ENCODE measurements around the gene UBXN7. TPM values are rescaled to one million over a fixed set of nuclear protein-coding genes. Genes with fewer than 3 reads are reported as not detected.
"Not testable (repeated sequence)": the region's sequence is repeated elsewhere in the genome, so short reads cannot be mapped to it uniquely, and the experiment has no call there.

The UBXN7 gene, protein sequence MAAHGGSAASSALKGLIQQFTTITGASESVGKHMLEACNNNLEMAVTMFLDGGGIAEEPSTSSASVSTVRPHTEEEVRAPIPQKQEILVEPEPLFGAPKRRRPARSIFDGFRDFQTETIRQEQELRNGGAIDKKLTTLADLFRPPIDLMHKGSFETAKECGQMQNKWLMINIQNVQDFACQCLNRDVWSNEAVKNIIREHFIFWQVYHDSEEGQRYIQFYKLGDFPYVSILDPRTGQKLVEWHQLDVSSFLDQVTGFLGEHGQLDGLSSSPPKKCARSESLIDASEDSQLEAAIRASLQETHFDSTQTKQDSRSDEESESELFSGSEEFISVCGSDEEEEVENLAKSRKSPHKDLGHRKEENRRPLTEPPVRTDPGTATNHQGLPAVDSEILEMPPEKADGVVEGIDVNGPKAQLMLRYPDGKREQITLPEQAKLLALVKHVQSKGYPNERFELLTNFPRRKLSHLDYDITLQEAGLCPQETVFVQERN
- total RNA-seq = 10 to 100 TPM; 51.4 to 53.2 TPM

DNA sequence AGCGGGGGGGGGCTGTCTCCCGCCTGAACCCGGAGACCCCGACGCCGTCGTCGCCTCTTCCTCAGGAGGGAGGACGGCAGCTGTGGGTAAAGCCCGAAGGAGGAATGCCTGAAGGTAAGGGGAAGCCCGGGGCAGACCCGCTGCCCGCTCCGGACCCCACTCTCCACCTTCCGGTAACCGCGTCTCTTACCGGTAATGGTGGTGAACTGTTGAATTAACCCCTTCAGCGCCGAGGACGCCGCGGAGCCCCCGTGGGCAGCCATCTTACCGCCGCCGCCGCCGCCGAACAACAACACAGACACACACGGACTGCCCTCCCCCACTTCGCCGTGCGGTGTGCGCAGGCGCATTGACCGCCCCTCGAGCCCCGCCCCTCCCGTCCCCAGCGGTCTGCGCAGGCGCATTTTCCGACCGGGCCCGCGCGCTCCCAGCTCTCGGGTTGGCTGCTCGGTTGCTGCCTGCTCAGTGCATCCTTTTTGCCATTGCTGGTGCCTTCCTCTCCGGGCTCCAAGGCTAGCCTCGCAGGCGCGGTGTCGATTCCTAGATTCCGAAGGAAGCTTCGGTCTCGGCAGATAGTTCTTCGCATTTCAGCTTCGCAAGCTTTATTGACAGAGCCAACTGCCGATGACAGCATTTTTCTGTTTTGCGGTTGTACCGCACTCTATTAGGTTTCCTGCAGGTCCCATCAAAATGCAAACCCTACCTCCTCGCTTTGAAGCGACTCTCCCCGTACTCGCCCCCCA lies at the start of gene UBXN7:
Gene UBXN7 (minus strand): TSS at position 291 of the 743 bp plus-strand sequence. CDS start 28 bp downstream, at position 263.
- ATAC-seq (peak; percentile 96), DNase-seq (ENCODE audit: low spot score) (peak; percentile 94)
- peak within 1 kb of the TSS; percentile 87 for H3K4me3 Mint-ChIP-seq
- H3K9me3 Mint-ChIP-seq = no peaks in the 10 kb centered on the region
- no peaks in the 10 kb centered on the region for H3K36me3 Mint-ChIP-seq
- H3K4me1 Mint-ChIP-seq (ENCODE audit: low read depth in 2 of 2) = peaks cover 17 to 21% of the 10 kb centered on the region in 2 donors
- H3K27ac Mint-ChIP-seq = peak within 1 kb of the TSS; percentile 76 to 84
- no peaks in the 10 kb centered on the region for H3K27me3 Mint-ChIP-seq

- no peak for DNase-seq (ENCODE audit: low spot score)
Observed at GRCh38 chr3:196477678-196478077, 45.5 kb upstream of the UBXN7 start.

GRCh38 chr3:196472286-196472685 lies 40.1 kb upstream of the UBXN7 start:
- no peak for DNase-seq (ENCODE audit: low spot score)
- ATAC-seq = no peak
- Mint-ChIP-seq H3K27me3 (no peaks in the 10 kb centered on the region), H3K36me3 (peaks cover 8% of the 10 kb centered on the region), H3K27ac (peak overlapping the region in 1 of 2 donors; percentile 6), H3K9me3 (no peaks in the 10 kb centered on the region), H3K4me1 (ENCODE audit: low read depth in 2 of 2) (peaks cover 14 to 19% of the 10 kb centered on the region in 2 donors), H3K4me3 (no peak overlapping the region)

More at GRCh38 chr3:196477678-196478077, 45.5 kb upstream of the UBXN7 start:
- no peaks in the 10 kb centered on the region for H3K4me1 Mint-ChIP-seq (ENCODE audit: low read depth in 2 of 2)
- no peak for ATAC-seq
- peaks cover 7% of the 10 kb centered on the region for H3K36me3 Mint-ChIP-seq
- H3K27me3 Mint-ChIP-seq = no peaks in the 10 kb centered on the region
- H3K4me3 Mint-ChIP-seq = no peak overlapping the region
- no peaks in the 10 kb centered on the region for H3K9me3 Mint-ChIP-seq
- H3K27ac Mint-ChIP-seq = no peak overlapping the region

- Mint-ChIP-seq H3K27me3 (no peaks in the 10 kb centered on the region), H3K4me3 (no peak overlapping the region), H3K4me1 (ENCODE audit: low read depth in 2 of 2) (peaks cover 14 to 19% of the 10 kb centered on the region in 2 donors), H3K9me3 (no peaks in the 10 kb centered on the region), H3K27ac (peak overlapping the region in 1 of 2 donors; percentile 6), H3K36me3 (peaks cover 8% of the 10 kb centered on the region)
- DNase-seq (ENCODE audit: low spot score) (no peak), ATAC-seq (no peak)
Observed at GRCh38 chr3:196471551-196471950, 39.3 kb upstream of the UBXN7 start.

- not testable (repeated sequence) for ATAC-seq; H3K27me3 Mint-ChIP-seq; H3K9me3 Mint-ChIP-seq; H3K36me3 Mint-ChIP-seq; H3K4me3 Mint-ChIP-seq; DNase-seq (ENCODE audit: low spot score)
- Mint-ChIP-seq H3K27ac (peak overlapping the region in 1 of 2 donors; percentile 57), H3K4me1 (ENCODE audit: low read depth in 2 of 2) (peaks cover 14 to 19% of the 10 kb centered on the region in 2 donors)
Observed at GRCh38 chr3:196470182-196470581, 38.0 kb upstream of the UBXN7 start.

DNA sequence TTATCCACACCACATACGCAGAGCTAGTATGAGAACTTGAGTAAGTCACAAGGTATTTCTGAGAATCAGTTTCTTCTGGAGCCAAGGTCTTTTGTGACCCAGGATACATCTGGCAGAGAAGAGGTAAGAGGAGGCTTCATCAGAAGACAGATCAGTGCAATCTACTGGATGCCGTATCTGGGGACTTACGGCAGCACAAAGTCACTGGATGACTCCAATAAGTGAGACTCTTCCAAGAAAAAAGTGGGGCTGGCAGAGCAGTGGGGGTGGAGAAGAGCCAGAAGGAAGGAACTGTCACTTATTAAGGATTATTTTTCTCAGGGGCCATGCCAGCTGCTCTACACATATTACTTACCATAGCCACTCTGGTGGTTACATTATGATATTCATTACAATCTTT lies 31.6 kb upstream of the UBXN7 start:
- no peak overlapping the region for H3K27ac Mint-ChIP-seq
- H3K36me3 Mint-ChIP-seq = no peaks in the 10 kb centered on the region
- H3K27me3 Mint-ChIP-seq = no peaks in the 10 kb centered on the region
- H3K9me3 Mint-ChIP-seq = no peaks in the 10 kb centered on the region
- ATAC-seq (no peak), DNase-seq (ENCODE audit: low spot score) (no peak)
- H3K4me3 Mint-ChIP-seq = no peak overlapping the region
- H3K4me1 Mint-ChIP-seq (ENCODE audit: low read depth in 2 of 2) = peaks cover 7 to 9% of the 10 kb centered on the region in 2 donors

GRCh38 chr3:196463478-196463756 lies 31.2 kb upstream of the UBXN7 start:
- Mint-ChIP-seq H3K9me3 (no peaks in the 10 kb centered on the region), H3K4me1 (ENCODE audit: low read depth in 2 of 2) (peaks cover 7 to 8% of the 10 kb centered on the region in 2 donors), H3K4me3 (no peak overlapping the region), H3K27me3 (no peaks in the 10 kb centered on the region), H3K36me3 (no peaks in the 10 kb centered on the region), H3K27ac (no peak overlapping the region)
- DNase-seq (ENCODE audit: low spot score) = no peak
- ATAC-seq = no peak

DNA sequence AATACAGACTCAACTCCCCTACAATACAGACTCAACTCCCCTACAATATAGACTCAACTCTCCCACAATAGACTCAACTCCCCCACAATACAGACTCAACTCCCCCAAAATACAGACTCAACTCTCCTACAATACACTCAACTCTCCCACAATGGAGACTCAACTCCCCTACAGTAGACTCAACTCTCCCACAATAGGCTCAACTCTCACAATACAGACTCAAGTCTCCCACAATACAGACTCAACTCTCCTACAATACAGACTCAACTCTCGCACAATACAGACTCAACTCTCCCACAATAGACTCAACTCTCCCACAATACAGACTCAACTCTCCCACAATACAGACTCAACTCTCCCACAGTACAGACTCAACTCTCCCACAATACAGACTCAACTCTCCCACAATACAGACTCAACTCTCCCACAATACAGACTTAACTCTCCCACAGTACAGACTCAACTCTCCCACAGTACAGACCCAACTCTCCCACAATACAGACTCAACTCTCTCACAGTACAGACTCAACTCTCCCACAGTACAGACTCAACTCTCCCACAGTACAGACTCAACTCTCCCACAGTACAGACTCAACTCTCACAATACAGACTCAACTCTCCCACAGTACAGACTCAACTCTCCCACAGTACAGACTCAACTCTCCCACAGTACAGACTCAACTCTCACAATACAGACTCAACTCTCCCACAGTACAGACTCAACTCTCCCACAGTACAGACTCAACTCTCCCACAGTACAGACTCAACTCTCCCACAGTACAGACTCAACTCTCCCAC lies 30.7 kb upstream of the UBXN7 start:
- not testable (repeated sequence) for ATAC-seq; H3K36me3 Mint-ChIP-seq; H3K27ac Mint-ChIP-seq; DNase-seq (ENCODE audit: low spot score); H3K4me1 Mint-ChIP-seq (ENCODE audit: low read depth in 2 of 2); H3K4me3 Mint-ChIP-seq; H3K27me3 Mint-ChIP-seq; H3K9me3 Mint-ChIP-seq

DNA sequence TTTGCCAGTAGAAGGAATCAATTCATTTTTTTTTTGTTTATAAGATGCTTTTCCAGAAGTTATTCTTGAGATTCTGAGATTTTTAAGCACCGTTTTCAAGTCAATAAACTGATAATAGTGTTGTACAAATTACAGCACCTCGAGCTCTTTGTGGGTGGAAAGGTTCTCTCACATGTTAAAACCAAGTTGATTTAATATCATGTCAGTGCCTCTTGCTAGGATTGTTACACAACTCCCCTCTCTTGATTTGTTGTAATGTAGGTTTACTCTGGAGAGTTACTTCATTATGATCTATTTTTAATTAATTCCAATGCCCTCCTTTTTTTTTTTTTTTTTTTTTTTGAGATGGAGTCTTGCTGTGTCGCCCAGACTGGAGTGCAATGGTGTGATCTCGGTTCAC lies 25.8 kb upstream of the UBXN7 start:
- DNase-seq (ENCODE audit: low spot score) = no peak
- ATAC-seq = no peak
- Mint-ChIP-seq H3K9me3 (no peaks in the 10 kb centered on the region), H3K36me3 (no peaks in the 10 kb centered on the region), H3K4me1 (ENCODE audit: low read depth in 2 of 2) (peaks cover 7 to 8% of the 10 kb centered on the region in 2 donors), H3K27me3 (no peaks in the 10 kb centered on the region), H3K4me3 (no peak overlapping the region), H3K27ac (peak overlapping the region in 1 of 2 donors; percentile 33)

DNA sequence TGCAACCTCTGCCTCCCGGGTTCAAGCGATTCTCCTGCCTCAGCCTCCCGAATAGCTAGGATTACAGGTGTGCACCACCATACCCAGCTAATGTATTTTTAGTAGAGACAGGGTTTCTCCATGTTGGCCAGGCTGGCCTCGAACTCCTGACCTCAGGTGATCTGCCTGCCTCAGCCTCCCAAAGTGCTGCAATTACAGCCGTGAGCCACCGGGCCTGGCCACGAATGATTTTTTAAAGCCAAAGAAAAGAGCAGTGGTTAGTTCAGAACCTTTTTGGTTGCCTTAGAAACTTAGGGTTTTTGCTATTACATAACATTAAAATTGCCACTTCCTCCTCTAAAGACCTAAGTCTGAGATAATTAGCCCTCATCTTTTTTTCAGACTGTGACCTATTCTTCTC lies 25.2 kb upstream of the UBXN7 start:
- peak overlapping the region in 1 of 2 donors; percentile 33 for H3K27ac Mint-ChIP-seq
- H3K4me1 Mint-ChIP-seq (ENCODE audit: low read depth in 2 of 2); H3K9me3 Mint-ChIP-seq; H3K36me3 Mint-ChIP-seq; H3K4me3 Mint-ChIP-seq; DNase-seq (ENCODE audit: low spot score); H3K27me3 Mint-ChIP-seq: not testable (repeated sequence)
- ATAC-seq = peak in 1 of 2 donors; percentile 41

GRCh38 chr3:196454935-196455334 lies 22.7 kb upstream of the UBXN7 start:
- no peaks in the 10 kb centered on the region for H3K36me3 Mint-ChIP-seq
- H3K9me3 Mint-ChIP-seq = no peaks in the 10 kb centered on the region
- no peaks in the 10 kb centered on the region for H3K4me1 Mint-ChIP-seq (ENCODE audit: low read depth in 2 of 2)
- H3K27ac Mint-ChIP-seq = no peak overlapping the region
- H3K4me3 Mint-ChIP-seq = no peak overlapping the region
- ATAC-seq (no peak), DNase-seq (ENCODE audit: low spot score) (no peak)
- H3K27me3 Mint-ChIP-seq = no peaks in the 10 kb centered on the region

DNA sequence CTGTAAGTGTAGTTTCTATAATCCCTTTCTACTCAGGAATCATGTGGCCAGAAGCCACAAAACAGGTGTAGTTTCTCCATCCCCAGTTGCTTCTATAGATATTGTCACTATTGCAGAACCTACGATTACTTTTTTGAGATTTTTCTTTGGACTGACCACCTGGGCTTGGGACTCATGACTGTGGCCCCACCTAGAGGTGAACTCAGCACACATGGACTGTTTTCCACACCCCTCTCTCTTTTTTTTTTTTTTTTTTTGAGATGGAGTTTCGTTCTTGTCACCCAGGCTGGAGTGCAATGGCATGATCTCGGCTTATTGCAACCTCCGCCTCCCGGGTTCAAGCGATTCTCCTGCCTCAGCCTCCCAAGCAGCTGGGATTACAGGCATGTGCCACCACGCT lies 13.2 kb upstream of the UBXN7 start:
- not testable (repeated sequence) for H3K27me3 Mint-ChIP-seq; ATAC-seq; H3K4me1 Mint-ChIP-seq (ENCODE audit: low read depth in 2 of 2)

GRCh38 chr3:196444500-196444894 lies 12.3 kb upstream of the UBXN7 start:
- Mint-ChIP-seq H3K9me3 (no peaks in the 10 kb centered on the region), H3K4me1 (ENCODE audit: low read depth in 2 of 2) (no peaks in the 10 kb centered on the region), H3K27me3 (no peaks in the 10 kb centered on the region), H3K27ac (no peak overlapping the region), H3K36me3 (no peaks in the 10 kb centered on the region), H3K4me3 (no peak overlapping the region)
- DNase-seq (ENCODE audit: low spot score) = no peak
- no peak for ATAC-seq

More for the DNA sequence above, 13.2 kb upstream of the UBXN7 start:
- not testable (repeated sequence) for DNase-seq (ENCODE audit: low spot score); H3K9me3 Mint-ChIP-seq; H3K4me3 Mint-ChIP-seq; H3K36me3 Mint-ChIP-seq; H3K27ac Mint-ChIP-seq
